COLO829 (cell line): Measurements from ENCODE around the gene TRMU.

Experiments
- DNase-seq: peaks from one replicate; pipeline ENCODE4 v3.0.0; 2012; ENCODE audit warnings: low spot score

Gene TRMU

DNA sequence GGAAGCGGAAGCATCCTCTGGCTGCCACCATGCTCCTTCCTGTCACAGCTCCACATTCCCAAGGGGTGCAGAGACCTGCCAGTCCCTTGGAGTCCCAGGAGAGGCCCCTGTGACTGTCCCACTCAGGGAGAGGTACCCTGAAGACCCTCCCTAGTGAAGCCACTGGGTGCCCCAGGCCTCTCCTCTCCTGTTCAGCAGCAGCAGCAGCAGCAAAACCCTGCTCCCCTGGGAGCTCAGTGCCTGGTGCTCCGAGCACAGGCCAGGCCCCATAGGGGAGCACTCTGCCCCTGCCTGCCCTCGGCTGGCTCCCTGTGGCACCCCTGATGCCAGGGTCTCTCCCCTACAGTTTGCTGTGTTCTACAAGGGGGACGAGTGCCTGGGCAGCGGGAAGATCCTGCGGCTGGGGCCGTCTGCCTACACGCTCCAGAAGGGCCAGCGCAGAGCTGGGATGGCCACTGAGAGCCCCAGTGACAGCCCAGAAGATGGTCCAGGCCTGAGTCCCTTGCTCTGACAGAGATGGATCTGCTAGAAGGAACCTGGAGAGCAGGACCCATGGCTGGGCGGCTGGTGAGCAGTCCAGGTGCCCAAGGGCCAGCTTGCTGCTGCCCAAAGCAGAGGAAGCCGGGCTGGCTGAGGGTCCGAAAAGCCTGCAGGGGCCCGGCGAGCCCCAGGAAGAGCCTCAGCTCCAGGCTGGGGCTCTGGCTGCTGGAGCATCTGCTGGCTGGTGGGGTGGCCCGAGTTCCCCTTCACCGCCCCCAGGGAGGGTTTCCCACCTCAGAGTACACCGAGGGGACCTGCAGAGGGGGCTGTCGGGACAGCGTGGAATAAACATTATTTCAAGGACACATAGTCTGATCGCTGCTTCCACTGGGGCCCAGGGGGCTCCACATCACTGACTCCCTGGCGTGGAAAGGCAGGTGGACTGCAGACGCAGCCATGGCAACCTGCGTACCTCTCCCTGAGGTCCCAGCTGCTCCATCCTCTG is 21.3 kb downstream of the TRMU start:
- DNase-seq: no peak

GRCh38 chr22:46357711-46358520 is 22.4 kb downstream of the TRMU start:
- DNase-seq: no peak

DNA sequence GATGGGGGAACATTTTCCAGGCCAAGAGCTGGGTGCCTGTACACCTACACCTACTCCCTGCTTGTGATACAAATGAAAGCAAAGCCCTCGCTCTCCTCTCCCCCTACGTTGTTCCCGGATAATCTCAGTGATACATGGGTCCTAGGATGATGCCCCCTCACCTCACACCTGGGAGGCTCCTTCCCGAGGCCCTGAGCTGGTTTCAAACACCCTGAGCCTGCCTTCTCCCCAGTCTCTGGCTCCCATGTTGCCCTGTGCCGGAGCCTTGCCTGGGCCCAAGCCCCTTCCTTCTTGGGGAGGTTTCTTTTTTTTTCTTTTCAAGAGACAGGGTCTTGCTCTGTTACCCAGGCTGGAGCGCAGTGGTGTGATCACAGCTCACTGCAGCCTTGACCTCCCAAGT is 23.3 kb downstream of the TRMU start:
- no peak for DNase-seq

GRCh38 chr22:46359362-46359761 is 23.8 kb downstream of the TRMU start:
- DNase-seq: no peak

- DNase-seq: no peak
Observed at GRCh38 chr22:46360097-46360496, 24.6 kb downstream of the TRMU start.

DNA sequence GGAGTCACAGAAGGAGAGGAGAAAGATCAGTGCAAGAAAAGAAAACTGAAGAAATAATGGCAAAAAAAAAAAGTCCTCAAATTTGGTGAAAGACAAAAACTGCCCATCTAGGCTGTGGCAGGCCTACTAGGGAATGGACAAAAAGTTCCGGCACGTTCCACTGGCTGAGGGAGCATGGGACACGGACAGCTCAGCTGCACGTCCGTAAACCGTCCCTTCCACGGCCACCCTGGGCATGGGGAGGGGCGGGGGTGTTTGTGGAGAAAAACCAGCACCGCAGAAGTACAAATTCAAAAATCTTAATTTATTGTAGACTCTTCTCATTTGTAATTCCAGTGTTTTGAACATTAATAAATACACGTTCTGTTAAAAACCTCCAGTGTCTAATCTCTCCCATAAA is 25.4 kb downstream of the TRMU start:
- no peak for DNase-seq

GRCh38 chr22:46361826-46362202 is 26.3 kb downstream of the TRMU start:
- DNase-seq: no peak

GRCh38 chr22:46362203-46362933 is 26.9 kb downstream of the TRMU start:
- DNase-seq: no peak

- DNase-seq: no peak
Observed at GRCh38 chr22:46362934-46363515, 27.5 kb downstream of the TRMU start.

- DNase-seq: no peak
Observed at GRCh38 chr22:46363611-46364321, 28.3 kb downstream of the TRMU start.

- no peak for DNase-seq
Observed at GRCh38 chr22:46364341-46365165, 29.0 kb downstream of the TRMU start.

GRCh38 chr22:46365166-46365624 is 29.7 kb downstream of the TRMU start:
- no peak for DNase-seq

GRCh38 chr22:46366327-46366731 is 30.8 kb downstream of the TRMU start:
- DNase-seq: no peak

GRCh38 chr22:46366801-46367706 is 31.5 kb downstream of the TRMU start:
- DNase-seq: no peak

DNA sequence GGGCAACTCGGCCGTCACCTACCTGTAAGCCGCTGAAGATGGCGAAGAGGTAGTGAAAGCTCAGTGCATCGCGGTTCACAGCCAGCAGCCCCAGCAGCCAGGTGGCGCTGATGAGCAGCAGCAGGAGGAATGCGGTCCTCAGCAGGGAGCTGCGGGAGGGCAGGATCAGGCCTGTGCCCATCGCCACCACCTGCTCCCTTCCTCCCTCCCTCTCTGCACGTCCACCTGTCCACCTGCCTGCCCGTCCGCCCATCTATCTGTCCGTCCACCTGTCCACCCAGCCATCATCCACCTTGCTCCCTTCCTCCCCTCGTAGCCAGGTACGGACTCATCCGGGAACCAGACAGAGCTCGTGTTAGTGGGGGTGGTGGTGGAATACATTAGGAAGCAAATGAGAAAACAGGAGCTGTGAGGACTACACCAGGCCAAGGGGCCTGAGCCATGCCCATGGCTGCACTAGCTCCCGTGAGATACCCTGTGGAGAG is 32.2 kb downstream of the TRMU start:
- DNase-seq: peak; percentile 80

DNA sequence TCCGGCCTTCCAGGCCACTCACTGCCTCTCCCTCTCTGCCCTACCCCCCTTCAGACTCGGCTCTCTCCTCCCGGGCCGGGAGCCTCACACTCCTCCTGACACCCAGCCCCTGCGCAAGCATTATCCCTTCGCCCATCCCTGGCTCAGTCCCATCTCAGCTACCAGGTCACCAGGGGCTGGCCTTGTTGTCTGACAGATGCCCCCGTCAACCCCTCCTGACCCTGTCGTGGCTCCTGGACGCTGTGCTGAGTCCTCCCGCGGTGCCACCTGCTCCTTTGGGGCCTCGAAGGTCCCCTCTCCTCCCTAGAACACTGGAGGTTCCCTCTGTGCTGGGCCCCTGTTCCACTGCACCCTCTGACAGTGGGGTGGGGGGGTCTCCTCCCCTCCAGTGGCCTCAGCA is 32.9 kb downstream of the TRMU start:
- DNase-seq: no peak

- no peak for DNase-seq
Observed at GRCh38 chr22:46368871-46369715, 33.6 kb downstream of the TRMU start.
